ENCODE results near the gene HECW1.

Gene HECW1

GRCh38 chr7:43450894-43451293 is 338.4 kb downstream of the HECW1 start:
- TF ChIP-seq REST (IDR thresholded peaks at IDR 0.05; ENCODE audit: insufficient read depth in 1 of 2, low read depth in 2 of 2, low read length in 2 of 2) = no peak

GRCh38 chr7:43454936-43455518 is 342.6 kb downstream of the HECW1 start:
- TF ChIP-seq TAF1 (IDR thresholded peaks at IDR 0.05; ENCODE audit: borderline replicate concordance, insufficient read depth, low read length) = no peak
- TF ChIP-seq SIN3A (IDR thresholded peaks at IDR 0.05; ENCODE audit: borderline replicate concordance, insufficient read depth, low read length) = no peak
- TF ChIP-seq POLR2AphosphoS5 (IDR thresholded peaks at IDR 0.05; ENCODE audit: low read depth, low read length) = no peak
- no peak for TF ChIP-seq REST (IDR thresholded peaks at IDR 0.05; ENCODE audit: insufficient read depth in 1 of 2, low read depth in 2 of 2, low read length in 2 of 2)
- no peak for TF ChIP-seq FOXP2 (optimal IDR thresholded peaks at IDR 0.05; ENCODE audit: borderline replicate concordance, extremely low read depth, extremely low read length, insufficient read depth)

GRCh38 chr7:43456200-43456599 is 343.8 kb downstream of the HECW1 start:
- TF ChIP-seq SIN3A (IDR thresholded peaks at IDR 0.05; ENCODE audit: borderline replicate concordance, insufficient read depth, low read length) (no peak), POLR2AphosphoS5 (IDR thresholded peaks at IDR 0.05; ENCODE audit: low read depth, low read length) (no peak), FOXP2 (optimal IDR thresholded peaks at IDR 0.05; ENCODE audit: borderline replicate concordance, extremely low read depth, extremely low read length, insufficient read depth) (no peak), REST (IDR thresholded peaks at IDR 0.05; ENCODE audit: insufficient read depth in 1 of 2, low read depth in 2 of 2, low read length in 2 of 2) (no peak), TAF1 (IDR thresholded peaks at IDR 0.05; ENCODE audit: borderline replicate concordance, insufficient read depth, low read length) (no peak)

- TF ChIP-seq POLR2AphosphoS5 (IDR thresholded peaks at IDR 0.05; ENCODE audit: low read depth, low read length) (no peak), REST (IDR thresholded peaks at IDR 0.05; ENCODE audit: insufficient read depth in 1 of 2, low read depth in 2 of 2, low read length in 2 of 2) (no peak), SIN3A (IDR thresholded peaks at IDR 0.05; ENCODE audit: borderline replicate concordance, insufficient read depth, low read length) (no peak), TAF1 (IDR thresholded peaks at IDR 0.05; ENCODE audit: borderline replicate concordance, insufficient read depth, low read length) (no peak), FOXP2 (optimal IDR thresholded peaks at IDR 0.05; ENCODE audit: borderline replicate concordance, extremely low read depth, extremely low read length, insufficient read depth) (no peak)
Observed at GRCh38 chr7:43458330-43459018, 346.0 kb downstream of the HECW1 start.

- TF ChIP-seq POLR2AphosphoS5 (IDR thresholded peaks at IDR 0.05; ENCODE audit: low read depth, low read length) (no peak), REST (IDR thresholded peaks at IDR 0.05; ENCODE audit: insufficient read depth in 1 of 2, low read depth in 2 of 2, low read length in 2 of 2) (no peak), SIN3A (IDR thresholded peaks at IDR 0.05; ENCODE audit: borderline replicate concordance, insufficient read depth, low read length) (no peak), FOXP2 (optimal IDR thresholded peaks at IDR 0.05; ENCODE audit: borderline replicate concordance, extremely low read depth, extremely low read length, insufficient read depth) (no peak), TAF1 (IDR thresholded peaks at IDR 0.05; ENCODE audit: borderline replicate concordance, insufficient read depth, low read length) (no peak)
Observed at GRCh38 chr7:43459019-43459337, 346.5 kb downstream of the HECW1 start.
